ENCODE data around the gene KITLG. TPM values are rescaled to one million over a fixed set of nuclear protein-coding genes. Genes with fewer than 3 reads are reported as not detected.

The KITLG gene
- total and polyA plus RNA-seq, 2 of the 8 experiments (the other 6 are each of a cell fraction or from before 2014, with no cell fraction given): 1.3 to 7.8 TPM

DNA sequence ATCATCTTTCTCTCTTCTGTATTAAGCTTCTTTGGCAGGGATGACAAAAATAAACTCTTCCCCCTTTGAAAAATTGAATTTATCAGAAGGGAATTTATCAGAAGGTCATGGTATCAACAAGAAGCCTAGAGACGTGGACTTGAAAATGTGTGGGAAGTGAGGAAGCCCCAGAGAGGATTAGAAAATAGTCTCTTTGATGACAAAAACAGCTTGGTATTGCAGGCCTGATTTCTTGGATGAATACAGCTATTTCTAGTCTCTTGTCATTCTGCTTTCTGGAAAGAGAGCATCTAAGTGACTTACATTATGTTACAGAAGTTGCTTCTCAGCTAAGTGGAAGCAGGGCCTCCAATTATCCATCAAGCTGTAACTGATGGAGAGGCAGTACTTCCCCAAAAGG is 111.1 kb downstream of the KITLG start (continued):
- TF ChIP-seq SIRT6 (IDR thresholded peaks at IDR 0.05; ENCODE audit: low read length): no peak
- TF ChIP-seq TAF7 (optimal IDR thresholded peaks at IDR 0.05; ENCODE audit: borderline replicate concordance, low read depth, low read length): no peak
- TF ChIP-seq BRCA1 (IDR thresholded peaks at IDR 0.05; ENCODE audit: low read depth, low read length): no peak
